Fibroblast of lung (primary cell): ENCODE measurements around the gene SYMPK. TPM values are rescaled to one million over a fixed set of nuclear protein-coding genes. Genes with fewer than 3 reads are reported as not detected.

Experiments
- DNase-seq, 2 donors: peaks; one replicate each; pipeline versions ENCODE4 v3.0.0 to v3.0.0-alpha.2; 2010; ENCODE audit warnings: low read depth in 2 of 2
- H2AFZ ChIP-seq: 2 replicates; pipeline ENCODE4 v1.5.1; 2012; ENCODE audit warnings: low read length, control low read depth, inconsistent platforms
- H3K27ac ChIP-seq: 2 replicates; pipeline ENCODE4 v1.5.1; 2011; ENCODE audit warnings: low read length, control low read depth; ENCODE audit not compliant: insufficient read depth
- H3K27me3 ChIP-seq: 2 replicates; pipeline ENCODE4 v1.5.1; 2011; ENCODE audit warnings: mild to moderate bottlenecking, low read length; ENCODE audit not compliant: control insufficient read depth, insufficient read depth
- H3K36me3 ChIP-seq: 2 replicates; pipeline ENCODE4 v1.5.1; 2011; ENCODE audit warnings: low read length; ENCODE audit not compliant: control insufficient read depth, insufficient read depth
- H3K4me1 ChIP-seq: 2 replicates; pipeline ENCODE4 v1.5.1; 2011; ENCODE audit warnings: low read length; ENCODE audit not compliant: control insufficient read depth, insufficient read depth; ENCODE audit errors: extremely low read depth
- H3K4me2 ChIP-seq: 2 replicates; pipeline ENCODE4 v1.5.1; 2011; ENCODE audit warnings: low read length, control low read depth; ENCODE audit not compliant: insufficient read depth; ENCODE audit errors: extremely low read depth
- H3K4me3 ChIP-seq, 4 experiments: fragments of 200-600 bp in 1 of 4; sonication (generic) in 1 of 4; replicated peaks in 1 of 4; 2 replicates each; pipeline ENCODE4 v1.5.1; 2011 to 2016; ENCODE audit warnings: low read length in 4 of 4, low read depth in 3 of 4, mild to moderate bottlenecking in 3 of 4, control low read depth in 2 of 4, inconsistent platforms in 1 of 4, mixed read lengths in 1 of 4; ENCODE audit not compliant: insufficient read depth in 1 of 4; ENCODE audit errors: control extremely low read depth in 1 of 4
- H3K79me2 ChIP-seq: 2 replicates; pipeline ENCODE4 v1.5.1; 2012; ENCODE audit warnings: mild to moderate bottlenecking, low read length, inconsistent platforms; ENCODE audit not compliant: control insufficient read depth, insufficient read depth
- H3K9ac ChIP-seq: 2 replicates; pipeline ENCODE4 v1.5.1; 2011; ENCODE audit warnings: mild to moderate bottlenecking, low read length, control low read depth; ENCODE audit not compliant: insufficient read depth
- H3K9me3 ChIP-seq: 2 replicates; pipeline ENCODE4 v1.5.1; 2012; ENCODE audit warnings: low read depth, low read length; ENCODE audit not compliant: control insufficient read depth, insufficient read depth
- H4K20me1 ChIP-seq: 2 replicates; pipeline ENCODE4 v1.5.1; 2011; ENCODE audit warnings: low read length; ENCODE audit not compliant: control insufficient read depth, insufficient read depth; ENCODE audit errors: extremely low read depth
- EZH2 ChIP-seq: IDR thresholded peaks from 2 replicates; pipeline ENCODE4 v1.5.1; 2012; ENCODE audit warnings: low read length, control low read depth, mild to moderate bottlenecking; ENCODE audit errors: missing control alignments
- polyA plus RNA-seq, 2 donors: library from polyadenylated mRNA; depleted of rRNA in 1 of 2; stranded (reverse) in 1 of 2; unstranded in 1 of 2; fragments of >200 nt; gene quantifications; 2 replicates each; pipeline ENCODE4 v1.2.1, GENCODE V29; 2011 to 2012; ENCODE audit warnings: missing spikeins in 1 of 2
- total RNA-seq: library from RNA; depleted of rRNA; stranded (reverse); fragments of >200 nt; gene quantifications from 2 replicates; pipeline ENCODE4 v1.2.1, GENCODE V29; 2014
- TF ChIP-seq, protein P1 (sequence below), 2 donors: IDR thresholded peaks in 1 of 2; conservative IDR thresholded peaks in 1 of 2; 1 replicate in 1 of 2; 2 replicates in 1 of 2; pipeline ENCODE4 v1.5.1; 2011 to 2012; ENCODE audit warnings: low read length in 2 of 2, control low read depth in 1 of 2, inconsistent platforms in 1 of 2, low read depth in 1 of 2, mild to moderate bottlenecking in 1 of 2

SYMPK gene
- total and polyA plus RNA-seq, 2 donors (not counting 1 experiment from before 2014, with no cell fraction given) = 32.2 to 48.2 TPM

DNA sequence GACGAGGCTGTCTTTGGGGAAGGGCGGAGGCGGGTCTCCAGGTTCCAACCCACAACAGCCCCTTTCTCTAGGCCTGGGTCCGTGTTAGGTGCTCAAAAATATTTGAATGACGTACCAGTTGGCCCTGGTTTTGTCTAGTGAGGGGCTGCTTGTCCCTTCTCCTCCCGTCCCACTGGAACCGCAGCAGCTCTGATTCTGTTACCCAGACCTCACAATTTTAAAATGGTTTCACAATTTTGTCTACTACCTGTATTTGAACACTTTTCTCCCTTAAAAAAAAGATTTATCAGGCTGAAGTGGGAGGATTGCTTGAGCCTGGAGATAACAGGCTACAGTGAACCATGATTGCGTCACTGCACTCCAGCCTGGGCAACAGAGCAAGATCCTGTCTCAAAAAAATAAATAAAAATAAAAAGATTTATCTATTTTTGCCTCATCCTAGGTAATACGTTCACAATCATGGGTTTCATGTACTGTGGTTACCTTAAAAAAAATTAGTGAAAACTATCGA, 24.3 kb upstream of the SYMPK start:
- Histone ChIP-seq H3K27me3 (no peaks in the 10 kb centered on the region), H3K27ac (peak overlapping the region; percentile 92), H2AFZ (peak overlapping the region; percentile 67), H3K4me2 (peak overlapping the region; percentile 95), H3K9ac (peak overlapping the region; percentile 47), H4K20me1 (no peaks in the 10 kb centered on the region), H3K9me3 (no peaks in the 10 kb centered on the region), H3K4me3 (peak overlapping the region; percentile 38 to 85 (median 58)), H3K36me3 (peaks cover 8% of the 10 kb centered on the region), H3K79me2 (peaks cover 10% of the 10 kb centered on the region), H3K4me1 (peaks cover 5% of the 10 kb centered on the region)
- TF ChIP-seq, protein P1, sequence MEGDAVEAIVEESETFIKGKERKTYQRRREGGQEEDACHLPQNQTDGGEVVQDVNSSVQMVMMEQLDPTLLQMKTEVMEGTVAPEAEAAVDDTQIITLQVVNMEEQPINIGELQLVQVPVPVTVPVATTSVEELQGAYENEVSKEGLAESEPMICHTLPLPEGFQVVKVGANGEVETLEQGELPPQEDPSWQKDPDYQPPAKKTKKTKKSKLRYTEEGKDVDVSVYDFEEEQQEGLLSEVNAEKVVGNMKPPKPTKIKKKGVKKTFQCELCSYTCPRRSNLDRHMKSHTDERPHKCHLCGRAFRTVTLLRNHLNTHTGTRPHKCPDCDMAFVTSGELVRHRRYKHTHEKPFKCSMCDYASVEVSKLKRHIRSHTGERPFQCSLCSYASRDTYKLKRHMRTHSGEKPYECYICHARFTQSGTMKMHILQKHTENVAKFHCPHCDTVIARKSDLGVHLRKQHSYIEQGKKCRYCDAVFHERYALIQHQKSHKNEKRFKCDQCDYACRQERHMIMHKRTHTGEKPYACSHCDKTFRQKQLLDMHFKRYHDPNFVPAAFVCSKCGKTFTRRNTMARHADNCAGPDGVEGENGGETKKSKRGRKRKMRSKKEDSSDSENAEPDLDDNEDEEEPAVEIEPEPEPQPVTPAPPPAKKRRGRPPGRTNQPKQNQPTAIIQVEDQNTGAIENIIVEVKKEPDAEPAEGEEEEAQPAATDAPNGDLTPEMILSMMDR (conservative IDR thresholded peaks at IDR 0.05 in 1 of 2, IDR thresholded peaks at IDR 0.05 in 1 of 2; ENCODE audit: low read depth in 1 of 2, low read length in 2 of 2) = no peak
- no peak for TF ChIP-seq EZH2
- peak in 1 of 2 donors; percentile 23 for DNase-seq

DNA sequence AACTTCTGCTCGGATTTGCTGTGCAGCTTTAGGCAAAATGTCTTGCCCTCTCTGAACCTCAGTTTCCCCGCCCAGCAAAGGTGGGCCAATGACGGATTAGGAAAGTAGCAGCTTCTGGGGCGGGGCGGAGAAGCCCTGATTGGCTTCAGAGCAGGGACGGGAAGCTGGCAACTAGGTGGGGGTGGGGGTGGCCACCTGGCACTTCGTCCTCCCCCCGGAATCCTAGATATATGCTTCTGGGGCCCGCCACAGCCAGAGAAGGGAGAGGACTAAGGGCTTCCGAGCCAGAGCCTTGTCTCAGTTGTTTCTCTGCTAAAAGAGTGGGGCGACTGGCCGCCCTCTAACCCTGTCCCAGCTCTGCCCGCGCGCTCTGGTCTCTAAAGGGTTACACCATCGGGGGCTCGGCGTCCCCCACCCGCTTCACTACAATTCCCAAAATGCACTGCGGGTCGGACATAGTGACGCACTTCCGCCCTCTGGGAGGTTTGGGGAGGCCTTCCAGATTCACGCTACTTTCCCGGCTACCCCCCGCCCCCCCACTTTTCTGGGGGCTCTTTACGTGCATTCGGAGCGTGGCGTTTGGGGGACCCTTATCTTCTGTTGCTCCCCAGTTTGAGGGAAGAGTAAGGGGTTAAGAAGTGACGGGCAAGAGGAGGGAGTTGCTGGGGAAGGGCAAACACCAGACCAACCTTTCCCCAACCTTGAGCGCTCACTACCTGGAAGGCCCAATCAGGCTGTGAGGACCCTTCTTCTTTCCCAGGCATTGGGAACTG, 23.7 kb upstream of the SYMPK start:
- DNase-seq = peak; percentile 90 to 94
- H3K9me3 ChIP-seq = no peaks in the 10 kb centered on the region
- H3K27me3 ChIP-seq = no peaks in the 10 kb centered on the region
- peak overlapping the region; percentile 92 for H3K27ac ChIP-seq
- H2AFZ ChIP-seq = peak overlapping the region; percentile 67
- H3K4me1 ChIP-seq = peaks cover 5% of the 10 kb centered on the region
- peaks cover 10% of the 10 kb centered on the region for H3K79me2 ChIP-seq
- H3K4me3 ChIP-seq = peak overlapping the region; percentile 38 to 85 (median 58)
- peak overlapping the region; percentile 95 for H3K4me2 ChIP-seq
- H4K20me1 ChIP-seq = no peaks in the 10 kb centered on the region
- peak overlapping the region; percentile 47 for H3K9ac ChIP-seq
- peaks cover 8% of the 10 kb centered on the region for H3K36me3 ChIP-seq
- TF ChIP-seq EZH2 = no peak

DNA sequence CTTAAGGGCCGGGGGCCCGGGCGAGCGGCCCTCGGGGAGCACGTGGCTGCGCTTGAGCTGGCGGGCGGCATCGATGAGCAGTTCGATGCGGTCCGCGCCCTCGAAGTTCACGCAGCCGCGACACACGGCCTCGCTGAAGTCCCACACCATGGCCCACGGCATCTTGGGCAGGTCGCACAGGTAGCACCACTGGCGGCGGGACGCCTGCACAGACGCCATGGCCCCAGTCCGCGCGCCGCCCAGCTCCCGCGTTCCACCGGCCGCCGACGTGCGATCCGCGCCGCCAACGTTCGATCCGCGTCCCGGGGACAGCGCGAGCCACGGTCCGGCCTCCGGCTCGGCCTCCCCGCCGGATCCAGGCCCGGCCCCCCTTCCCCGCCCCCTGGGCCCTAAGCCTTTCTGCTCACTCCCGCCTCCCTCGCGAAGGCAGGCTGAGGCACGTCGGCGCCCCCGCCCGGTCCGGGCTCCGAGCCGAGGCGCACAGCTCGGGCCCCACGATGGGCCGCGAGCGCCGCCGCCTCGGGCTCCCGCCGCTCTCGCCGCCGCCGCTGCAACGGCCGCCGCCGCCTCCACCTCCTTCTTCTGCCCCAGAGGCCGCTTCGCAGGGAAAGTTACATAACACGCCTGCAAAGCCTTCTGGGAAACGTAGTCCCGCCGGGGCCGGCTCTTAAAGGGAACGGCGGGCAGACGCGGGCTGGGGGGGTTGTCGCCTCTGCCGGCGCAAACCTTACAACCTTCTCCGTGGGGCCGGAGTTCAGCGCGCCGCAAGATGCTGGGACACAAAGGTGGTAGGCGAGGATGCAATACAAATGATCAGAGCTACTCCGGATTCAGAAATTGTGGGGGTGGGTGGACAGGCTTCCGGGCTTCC, 22.8 kb upstream of the SYMPK start, which contains the start of gene IRF2BP1:
TSS of gene IRF2BP1 (minus strand) at position 586 of the 871 bp plus-strand sequence. CDS start at position 219, 367 bp downstream.
- Histone ChIP-seq H4K20me1 (no peaks in the 10 kb centered on the region), H3K4me2 (peak within 1 kb of the TSS; percentile 95)

More for the DNA sequence above, 22.8 kb upstream of the SYMPK start, which contains the start of gene IRF2BP1:
- Histone ChIP-seq H3K4me3 (peak within 1 kb of the TSS; percentile 38 to 85 (median 68)), H2AFZ (peak within 1 kb of the TSS; percentile 67), H3K27ac (peak within 1 kb of the TSS; percentile 92), H3K4me1 (peaks cover 5% of the 10 kb centered on the region), H3K36me3 (peaks cover 8% of the 10 kb centered on the region), H3K27me3 (no peaks in the 10 kb centered on the region), H3K79me2 (peaks cover 10% of the 10 kb centered on the region), H3K9ac (peak within 1 kb of the TSS; percentile 80), H3K9me3 (no peaks in the 10 kb centered on the region)
- TF ChIP-seq EZH2 = no peak
- TF ChIP-seq, protein P1 (conservative IDR thresholded peaks at IDR 0.05 in 1 of 2, IDR thresholded peaks at IDR 0.05 in 1 of 2; ENCODE audit: low read depth in 1 of 2, low read length in 2 of 2) = no peak
- peak; percentile 91 to 93 for DNase-seq
